GM12874 (cell line): Measurements from ENCODE around the gene HMGCS1.

Experiments
- CTCF ChIP-seq: IDR thresholded peaks from 2 replicates; pipeline ENCODE4 v1.5.1; 2011; ENCODE audit warnings: low read depth, mild to moderate bottlenecking, control low read depth, low read length, moderate library complexity; ENCODE audit not compliant: insufficient read depth

The HMGCS1 gene

GRCh38 chr5:43288269-43288831, 24.9 kb downstream of the HMGCS1 start:
- TF ChIP-seq CTCF, result no peak

- no peak for TF ChIP-seq CTCF
Measured at GRCh38 chr5:43287493-43287892, 25.7 kb downstream of the HMGCS1 start.

GRCh38 chr5:43286623-43287022, 26.6 kb downstream of the HMGCS1 start:
- TF ChIP-seq CTCF, result no peak

- no peak for TF ChIP-seq CTCF
Measured at GRCh38 chr5:43281840-43282658, 31.2 kb downstream of the HMGCS1 start.

- no peak for TF ChIP-seq CTCF
Measured at GRCh38 chr5:43279548-43280274, 33.5 kb downstream of the HMGCS1 start.

GRCh38 chr5:43275391-43275790, 37.8 kb downstream of the HMGCS1 start:
- TF ChIP-seq CTCF, result no peak

- no peak for TF ChIP-seq CTCF
Measured at GRCh38 chr5:43274435-43275114, 38.6 kb downstream of the HMGCS1 start.
